Chondrocyte (in vitro differentiated cells): ENCODE results near the gene TREML2. TPM values are rescaled to one million over a fixed set of nuclear protein-coding genes. Genes with fewer than 3 reads are reported as not detected.

Experiments
- DNase-seq: peaks from one replicate; pipeline ENCODE4 v3.0.0; 2021; ENCODE audit warnings: mixed read lengths, low spot score
- H3K27ac Mint-ChIP-seq: one replicate; pipeline ENCODE4 v1.8.0; 2021; ENCODE audit warnings: mild to moderate bottlenecking, moderate library complexity, mixed read lengths; ENCODE audit not compliant: unreplicated experiment
- H3K27me3 Mint-ChIP-seq: 2 replicates; pipeline ENCODE4 v1.8.0; 2021; ENCODE audit warnings: low read depth, mixed read lengths
- H3K36me3 Mint-ChIP-seq: 2 replicates; pipeline ENCODE4 v1.8.0; 2021; ENCODE audit warnings: low read depth, mixed read lengths
- H3K4me1 Mint-ChIP-seq: 2 replicates; pipeline ENCODE4 v1.8.0; 2021; ENCODE audit warnings: low read depth, mild to moderate bottlenecking, mixed read lengths
- H3K4me3 Mint-ChIP-seq: one replicate; pipeline ENCODE4 v1.8.0; 2021; ENCODE audit warnings: mild to moderate bottlenecking, moderate library complexity, mixed read lengths; ENCODE audit not compliant: unreplicated experiment
- H3K9me3 Mint-ChIP-seq: 2 replicates; pipeline ENCODE4 v1.8.0; 2021; ENCODE audit warnings: low read depth, mixed read lengths
- total RNA-seq: library from RNA; stranded (reverse); gene quantifications from 3 replicates; pipeline ENCODE4 v1.2.1, GENCODE V29; 2021
- TF ChIP-seq, protein P1 (sequence below): fragments of 200-600 bp; sonication (generic); IDR thresholded peaks from 2 replicates; pipeline ENCODE4 v1.5.0; 2021; ENCODE audit warnings: antibody characterized with exemption, mild to moderate bottlenecking, moderate library complexity

TREML2 gene
- total RNA-seq, 1 donor from 2014 or later = not detected

DNA sequence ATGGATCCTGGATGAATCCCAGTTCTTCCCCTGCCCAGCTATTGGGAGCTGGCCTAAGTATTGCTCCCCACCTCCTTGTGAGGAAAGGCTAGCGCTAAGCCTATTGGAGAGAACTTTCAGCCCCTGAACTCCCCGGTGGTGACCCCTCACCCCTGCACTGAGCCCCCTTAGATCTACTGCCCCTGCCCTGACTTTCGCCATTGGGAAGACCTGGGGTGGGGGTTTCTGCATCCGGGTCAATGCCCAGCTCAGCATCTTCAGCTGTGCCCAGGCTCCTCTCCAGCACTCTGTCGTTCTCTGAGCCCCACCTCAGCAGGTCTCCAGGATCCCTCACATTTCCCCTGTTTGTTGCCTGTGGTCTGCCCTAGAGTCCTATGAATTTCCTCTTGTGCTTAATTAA is 36.2 kb upstream of the TREML2 start:
- DNase-seq = no peak
- Mint-ChIP-seq H3K4me3 (no peak overlapping the region), H3K36me3 (no peaks in the 10 kb centered on the region), H3K27ac (no peak overlapping the region), H3K27me3 (peaks cover 50% of the 10 kb centered on the region), H3K4me1 (peaks cover 12% of the 10 kb centered on the region), H3K9me3 (no peaks in the 10 kb centered on the region)
- TF ChIP-seq, protein P1, sequence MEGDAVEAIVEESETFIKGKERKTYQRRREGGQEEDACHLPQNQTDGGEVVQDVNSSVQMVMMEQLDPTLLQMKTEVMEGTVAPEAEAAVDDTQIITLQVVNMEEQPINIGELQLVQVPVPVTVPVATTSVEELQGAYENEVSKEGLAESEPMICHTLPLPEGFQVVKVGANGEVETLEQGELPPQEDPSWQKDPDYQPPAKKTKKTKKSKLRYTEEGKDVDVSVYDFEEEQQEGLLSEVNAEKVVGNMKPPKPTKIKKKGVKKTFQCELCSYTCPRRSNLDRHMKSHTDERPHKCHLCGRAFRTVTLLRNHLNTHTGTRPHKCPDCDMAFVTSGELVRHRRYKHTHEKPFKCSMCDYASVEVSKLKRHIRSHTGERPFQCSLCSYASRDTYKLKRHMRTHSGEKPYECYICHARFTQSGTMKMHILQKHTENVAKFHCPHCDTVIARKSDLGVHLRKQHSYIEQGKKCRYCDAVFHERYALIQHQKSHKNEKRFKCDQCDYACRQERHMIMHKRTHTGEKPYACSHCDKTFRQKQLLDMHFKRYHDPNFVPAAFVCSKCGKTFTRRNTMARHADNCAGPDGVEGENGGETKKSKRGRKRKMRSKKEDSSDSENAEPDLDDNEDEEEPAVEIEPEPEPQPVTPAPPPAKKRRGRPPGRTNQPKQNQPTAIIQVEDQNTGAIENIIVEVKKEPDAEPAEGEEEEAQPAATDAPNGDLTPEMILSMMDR = no peak

DNA sequence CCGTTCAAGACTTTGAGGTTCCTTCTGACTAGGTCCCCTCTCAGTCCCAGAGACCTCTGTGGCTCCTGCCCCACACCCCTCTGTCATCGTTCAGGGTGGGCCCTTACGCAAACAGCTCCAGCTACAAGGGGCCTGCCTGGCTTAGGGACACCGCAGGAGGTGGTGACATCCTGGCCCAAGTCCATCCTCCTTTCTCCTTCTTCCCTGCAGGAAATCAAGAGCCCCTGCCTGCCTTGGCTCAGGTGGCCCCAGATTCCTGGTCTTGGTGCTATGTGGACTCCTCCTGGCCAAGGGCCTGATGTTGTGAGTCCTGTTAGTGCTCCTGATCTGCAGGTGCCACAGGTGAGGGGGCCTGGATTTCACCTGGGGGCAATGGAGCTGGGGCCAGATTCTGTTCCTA is 35.3 kb upstream of the TREML2 start:
- Mint-ChIP-seq H3K4me3 (no peak overlapping the region), H3K27me3 (peaks cover 51% of the 10 kb centered on the region), H3K4me1 (peaks cover 12% of the 10 kb centered on the region), H3K36me3 (no peaks in the 10 kb centered on the region), H3K9me3 (no peaks in the 10 kb centered on the region), H3K27ac (no peak overlapping the region)
- DNase-seq = no peak
- TF ChIP-seq, protein P1 = no peak

DNA sequence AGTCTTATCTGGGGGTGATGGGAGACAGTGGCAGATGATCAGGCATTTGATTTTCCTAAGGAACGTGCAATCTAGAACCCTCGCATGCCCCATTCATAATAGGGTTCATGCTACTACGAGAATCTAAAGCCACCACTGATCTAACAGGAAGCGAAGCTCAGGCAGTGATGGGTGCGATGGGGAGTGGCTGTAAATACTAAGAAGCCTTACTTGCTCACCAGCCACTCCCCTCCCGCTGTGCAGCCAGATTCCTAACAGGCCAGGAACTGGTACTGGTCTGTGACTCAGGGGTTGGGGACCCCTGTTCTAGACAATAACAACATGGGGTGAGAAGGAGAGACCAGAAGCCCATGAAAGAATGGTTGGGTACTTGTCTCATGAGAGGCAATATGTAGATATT is 31.7 kb upstream of the TREML2 start:
- TF ChIP-seq, protein P1 = no peak
- Mint-ChIP-seq H3K27me3 (peaks cover 44% of the 10 kb centered on the region), H3K36me3 (no peaks in the 10 kb centered on the region), H3K27ac (no peak overlapping the region), H3K4me1 (no peaks in the 10 kb centered on the region), H3K4me3 (no peak overlapping the region), H3K9me3 (no peaks in the 10 kb centered on the region)
- DNase-seq = no peak

DNA sequence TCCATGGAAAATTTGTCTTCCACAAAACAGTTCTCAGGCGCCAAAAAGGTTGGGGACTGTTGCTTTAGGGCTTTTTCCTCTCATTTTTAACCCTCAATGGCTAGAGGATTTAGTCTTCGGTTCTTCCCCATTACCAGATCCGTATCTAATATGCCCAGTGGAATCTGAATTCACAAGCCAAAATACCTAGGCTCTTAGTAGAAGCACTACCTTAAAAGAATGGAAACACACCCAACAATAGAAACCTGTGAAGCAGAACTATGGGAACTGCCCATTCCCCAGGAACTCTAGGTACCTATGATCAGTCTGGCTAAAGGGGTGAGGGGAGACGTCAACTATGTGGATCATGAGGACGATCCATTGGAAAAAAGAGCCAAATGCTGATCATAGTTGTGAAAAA is 30.3 kb upstream of the TREML2 start:
- Mint-ChIP-seq H3K4me1 (no peaks in the 10 kb centered on the region), H3K27ac (no peak overlapping the region), H3K36me3 (no peaks in the 10 kb centered on the region), H3K27me3 (peaks cover 44% of the 10 kb centered on the region), H3K4me3 (no peak overlapping the region), H3K9me3 (no peaks in the 10 kb centered on the region)
- no peak for DNase-seq
- TF ChIP-seq, protein P1 = no peak

DNA sequence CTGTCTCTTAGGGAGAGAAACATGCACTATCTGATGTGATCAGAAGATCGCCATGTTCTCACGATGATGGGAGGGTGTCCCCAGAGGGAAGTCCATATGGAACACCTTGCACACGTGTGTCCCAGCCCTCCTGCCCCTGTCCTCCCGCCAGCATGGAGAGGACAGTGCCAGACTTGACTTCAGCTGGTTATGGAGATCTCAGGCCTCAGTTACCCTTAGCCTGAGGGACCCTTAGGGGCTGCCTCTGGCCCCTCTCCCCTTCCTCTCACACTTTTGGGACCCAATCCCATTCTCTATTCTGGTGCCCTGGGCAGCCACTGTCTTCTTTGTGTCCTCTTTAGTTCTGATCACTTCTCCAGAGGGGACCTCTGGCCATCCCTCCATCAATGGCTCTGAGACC is 28.8 kb upstream of the TREML2 start:
- no peak for DNase-seq
- H3K9me3 Mint-ChIP-seq = no peaks in the 10 kb centered on the region
- H3K4me3 Mint-ChIP-seq = no peak overlapping the region
- TF ChIP-seq, protein P1 = no peak
- peaks cover 49% of the 10 kb centered on the region for H3K27me3 Mint-ChIP-seq
- no peaks in the 10 kb centered on the region for H3K36me3 Mint-ChIP-seq
- no peaks in the 10 kb centered on the region for H3K4me1 Mint-ChIP-seq
- H3K27ac Mint-ChIP-seq = no peak overlapping the region
